ENCODE measurements around the gene ADPRS.

The ADPRS gene

GRCh38 chr1:36132029-36132428, 43.3 kb downstream of the ADPRS start:
- DNase-seq (ENCODE audit: low read depth in 3 of 3), result no peak

GRCh38 chr1:36133484-36133883, 44.8 kb downstream of the ADPRS start:
- no peak for DNase-seq (ENCODE audit: low read depth in 3 of 3)

GRCh38 chr1:36134031-36134430, 45.3 kb downstream of the ADPRS start:
- no peak for DNase-seq (ENCODE audit: low read depth in 3 of 3)

- no peak for DNase-seq (ENCODE audit: low read depth in 3 of 3)
Measured at GRCh38 chr1:36134505-36135329, 46.0 kb downstream of the ADPRS start.

GRCh38 chr1:36135330-36135667, 46.6 kb downstream of the ADPRS start:
- no peak for DNase-seq (ENCODE audit: low read depth in 3 of 3)

GRCh38 chr1:36135796-36136195, 47.1 kb downstream of the ADPRS start:
- DNase-seq (ENCODE audit: low read depth in 3 of 3), result no peak

GRCh38 chr1:36136535-36136934, 47.8 kb downstream of the ADPRS start:
- no peak for DNase-seq (ENCODE audit: low read depth in 3 of 3)

- DNase-seq (ENCODE audit: low read depth in 3 of 3), result no peak
Measured at GRCh38 chr1:36137226-36137625, 48.5 kb downstream of the ADPRS start.

GRCh38 chr1:36137776-36138175, 49.1 kb downstream of the ADPRS start:
- no peak for DNase-seq (ENCODE audit: low read depth in 3 of 3)

- no peak for DNase-seq (ENCODE audit: low read depth in 3 of 3)
Measured at GRCh38 chr1:36139521-36139920, 50.8 kb downstream of the ADPRS start.

GRCh38 chr1:36142121-36142520, 53.4 kb downstream of the ADPRS start:
- DNase-seq (ENCODE audit: low read depth in 3 of 3), result no peak

- DNase-seq (ENCODE audit: low read depth in 3 of 3), result no peak
Measured at GRCh38 chr1:36143424-36143823, 54.7 kb downstream of the ADPRS start.

Measured in stimulated activated CD4-positive, alpha-beta T cell treated with anti-CD3 and anti-CD28 coated beads, TNF-alpha, amount 100 ng/mL, for 24 hours (primary cell).